ENCODE data around the gene RAMACL.
"Not testable (repeated sequence)": the region's sequence is repeated elsewhere in the genome, so short reads cannot be mapped to it uniquely, and the experiment has no call there.

The RAMACL gene

DNA sequence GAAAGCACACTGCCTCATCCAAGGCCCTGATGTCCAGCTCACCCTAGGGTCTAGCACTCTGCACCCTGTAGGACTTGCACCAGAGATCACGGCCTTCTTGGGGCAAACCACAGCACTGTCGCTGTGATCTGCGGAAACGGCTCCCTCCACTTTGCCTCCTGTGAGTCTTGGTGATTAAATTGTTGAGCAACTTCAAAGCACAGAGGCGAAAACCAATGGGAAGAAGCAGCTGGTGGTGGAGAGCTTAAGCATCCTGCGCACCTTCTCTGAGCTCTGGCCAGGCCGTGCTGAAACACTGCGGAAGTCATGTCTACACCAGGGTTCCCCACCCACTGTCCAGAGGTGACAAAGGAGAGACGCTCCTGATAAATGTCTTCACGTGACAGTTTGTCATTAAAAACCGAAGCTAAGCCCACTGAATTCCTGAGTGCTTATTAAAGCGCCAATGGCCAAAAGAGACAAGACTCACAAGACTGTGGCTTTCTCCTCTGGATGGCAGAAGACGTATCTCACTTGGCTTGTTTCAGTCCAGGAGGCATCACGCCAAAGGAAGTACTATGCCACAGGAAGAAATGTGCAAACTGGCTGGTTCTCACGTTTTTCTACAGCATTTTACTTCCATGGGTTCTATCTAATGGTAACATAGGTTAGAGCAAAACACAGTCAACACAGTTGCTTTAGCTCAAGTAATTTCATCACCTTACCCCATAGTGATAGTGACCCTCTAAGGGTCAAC is 3.1 kb downstream of the RAMACL start:
- H3K4me3 ChIP-seq (replicated peaks in 1 of 2; ENCODE audit: low read depth in 2 of 2, low read length in 2 of 2), result no peak overlapping the region
- no peak for DNase-seq (ENCODE audit: low read depth in 2 of 2)
- TF ChIP-seq, protein P1, sequence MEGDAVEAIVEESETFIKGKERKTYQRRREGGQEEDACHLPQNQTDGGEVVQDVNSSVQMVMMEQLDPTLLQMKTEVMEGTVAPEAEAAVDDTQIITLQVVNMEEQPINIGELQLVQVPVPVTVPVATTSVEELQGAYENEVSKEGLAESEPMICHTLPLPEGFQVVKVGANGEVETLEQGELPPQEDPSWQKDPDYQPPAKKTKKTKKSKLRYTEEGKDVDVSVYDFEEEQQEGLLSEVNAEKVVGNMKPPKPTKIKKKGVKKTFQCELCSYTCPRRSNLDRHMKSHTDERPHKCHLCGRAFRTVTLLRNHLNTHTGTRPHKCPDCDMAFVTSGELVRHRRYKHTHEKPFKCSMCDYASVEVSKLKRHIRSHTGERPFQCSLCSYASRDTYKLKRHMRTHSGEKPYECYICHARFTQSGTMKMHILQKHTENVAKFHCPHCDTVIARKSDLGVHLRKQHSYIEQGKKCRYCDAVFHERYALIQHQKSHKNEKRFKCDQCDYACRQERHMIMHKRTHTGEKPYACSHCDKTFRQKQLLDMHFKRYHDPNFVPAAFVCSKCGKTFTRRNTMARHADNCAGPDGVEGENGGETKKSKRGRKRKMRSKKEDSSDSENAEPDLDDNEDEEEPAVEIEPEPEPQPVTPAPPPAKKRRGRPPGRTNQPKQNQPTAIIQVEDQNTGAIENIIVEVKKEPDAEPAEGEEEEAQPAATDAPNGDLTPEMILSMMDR (IDR thresholded peaks at IDR 0.05; ENCODE audit: low read depth, low read length), result no peak

DNA sequence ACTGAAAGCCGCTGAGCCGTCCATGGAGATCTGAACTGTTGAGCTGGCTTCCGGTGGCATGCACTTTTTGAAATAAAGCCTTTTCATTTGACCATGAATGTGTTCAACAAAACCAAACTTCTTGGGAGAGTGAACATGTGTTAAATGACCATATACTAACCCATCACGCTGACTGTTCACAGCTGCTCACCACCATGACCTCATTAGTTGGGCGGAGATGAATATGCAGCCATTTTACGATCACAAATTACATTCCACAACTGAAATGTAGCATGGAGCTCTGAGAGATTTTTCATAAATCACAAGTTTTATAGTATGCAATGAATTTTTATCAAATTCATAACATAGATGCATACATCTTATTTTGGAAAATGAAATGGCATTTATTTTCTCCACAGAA is 4.2 kb downstream of the RAMACL start:
- no peak overlapping the region for H3K4me3 ChIP-seq (replicated peaks in 1 of 2; ENCODE audit: low read depth in 2 of 2, low read length in 2 of 2)
- no peak for DNase-seq (ENCODE audit: low read depth in 2 of 2)
- TF ChIP-seq, protein P1 (IDR thresholded peaks at IDR 0.05; ENCODE audit: low read depth, low read length), result no peak

DNA sequence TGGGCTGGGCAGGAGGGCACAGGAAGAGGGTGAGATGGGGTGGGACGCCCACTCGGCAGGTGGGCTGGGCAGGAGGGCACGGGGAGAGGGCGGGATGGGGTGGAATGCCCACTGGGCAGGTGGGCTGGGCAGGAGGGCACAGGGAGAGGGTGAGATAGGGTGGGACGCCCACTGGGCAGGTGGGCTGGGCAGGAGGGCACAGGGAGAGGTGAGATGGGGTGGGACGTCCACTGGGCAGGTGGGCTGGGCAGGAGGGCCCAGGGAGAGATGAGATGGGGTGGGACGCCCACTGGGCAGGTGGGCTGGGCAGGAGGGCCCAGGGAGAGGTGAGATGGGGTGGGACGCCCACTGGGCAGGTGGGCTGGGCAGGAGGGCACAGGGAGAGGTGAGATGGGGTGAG is 4.7 kb downstream of the RAMACL start:
- not testable (repeated sequence) for DNase-seq (ENCODE audit: low read depth in 2 of 2); H3K4me3 ChIP-seq (replicated peaks in 1 of 2; ENCODE audit: low read depth in 2 of 2, low read length in 2 of 2)

DNA sequence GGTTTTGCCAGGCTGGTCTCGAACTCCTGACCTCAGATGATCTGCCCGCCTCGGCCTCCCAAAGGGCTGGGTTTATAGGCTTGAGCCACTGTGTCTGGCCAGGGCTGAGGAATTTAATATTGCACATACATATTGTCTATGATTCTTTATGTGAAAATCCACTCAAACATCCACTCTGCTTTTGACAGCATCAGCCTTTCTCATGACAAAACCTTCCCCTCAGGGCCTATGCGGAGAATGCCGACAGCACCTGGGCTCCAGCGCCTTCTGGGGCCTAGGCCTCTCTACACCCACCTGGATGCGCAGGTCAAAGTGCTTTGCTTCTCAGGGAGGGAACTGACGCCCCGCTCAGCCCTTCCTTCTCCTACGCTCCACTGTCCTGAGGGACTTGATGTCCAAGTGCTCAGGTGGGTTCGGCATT is 5.4 kb downstream of the RAMACL start:
- TF ChIP-seq, protein P1 (IDR thresholded peaks at IDR 0.05; ENCODE audit: low read depth, low read length), result no peak
- DNase-seq (ENCODE audit: low read depth in 2 of 2), result no peak
- H3K4me3 ChIP-seq (replicated peaks in 1 of 2; ENCODE audit: low read depth in 2 of 2, low read length in 2 of 2), result no peak overlapping the region

DNA sequence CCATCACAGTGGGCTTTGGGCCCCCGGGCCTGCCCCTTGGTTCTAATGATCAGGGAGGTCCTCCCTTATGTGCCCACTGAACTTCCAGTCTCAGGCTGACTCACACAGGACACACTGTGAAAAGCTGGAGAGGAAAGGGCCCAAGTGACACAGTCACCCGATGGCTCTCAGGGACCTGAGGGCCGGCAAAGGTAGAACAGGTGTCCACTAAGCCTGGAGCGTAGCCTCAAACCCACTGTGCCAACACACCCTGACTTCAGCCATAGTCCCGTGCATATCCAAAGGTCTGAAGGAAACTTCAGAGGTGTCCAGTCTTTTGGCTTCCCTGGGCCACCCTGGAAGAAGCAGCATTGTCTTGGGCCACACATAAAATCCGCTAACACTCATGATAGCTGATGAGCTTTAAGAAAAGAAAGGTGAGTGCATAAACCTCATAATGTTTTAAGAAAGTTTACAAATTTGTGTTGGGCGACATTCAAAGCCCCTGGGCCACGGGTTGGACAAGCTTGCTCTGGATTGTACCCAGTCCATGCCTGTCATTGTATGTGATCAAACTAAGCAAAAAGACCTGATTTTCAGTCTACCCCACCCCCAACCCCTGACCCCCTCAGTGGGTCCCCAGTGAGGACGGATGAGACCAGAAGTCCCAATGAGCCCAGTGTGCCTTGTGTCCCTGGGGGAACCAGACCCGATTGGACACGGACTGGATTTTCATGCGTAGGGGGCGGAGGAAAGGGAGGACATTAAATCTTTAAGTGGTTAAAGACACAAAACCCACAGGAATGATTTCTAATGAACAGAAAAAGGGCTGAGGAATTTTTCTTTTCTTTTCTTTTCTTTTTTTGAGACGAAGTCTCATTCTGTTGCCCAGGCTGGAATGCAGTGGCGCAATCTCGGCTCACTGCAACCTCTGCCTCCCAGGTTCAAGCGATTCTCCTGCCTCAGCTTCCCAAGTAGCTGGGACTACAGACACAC is 6.1 kb downstream of the RAMACL start:
- no peak overlapping the region for H3K4me3 ChIP-seq (replicated peaks in 1 of 2; ENCODE audit: low read depth in 2 of 2, low read length in 2 of 2)
- TF ChIP-seq, protein P1 (IDR thresholded peaks at IDR 0.05; ENCODE audit: low read depth, low read length), result no peak
- no peak for DNase-seq (ENCODE audit: low read depth in 2 of 2)

DNA sequence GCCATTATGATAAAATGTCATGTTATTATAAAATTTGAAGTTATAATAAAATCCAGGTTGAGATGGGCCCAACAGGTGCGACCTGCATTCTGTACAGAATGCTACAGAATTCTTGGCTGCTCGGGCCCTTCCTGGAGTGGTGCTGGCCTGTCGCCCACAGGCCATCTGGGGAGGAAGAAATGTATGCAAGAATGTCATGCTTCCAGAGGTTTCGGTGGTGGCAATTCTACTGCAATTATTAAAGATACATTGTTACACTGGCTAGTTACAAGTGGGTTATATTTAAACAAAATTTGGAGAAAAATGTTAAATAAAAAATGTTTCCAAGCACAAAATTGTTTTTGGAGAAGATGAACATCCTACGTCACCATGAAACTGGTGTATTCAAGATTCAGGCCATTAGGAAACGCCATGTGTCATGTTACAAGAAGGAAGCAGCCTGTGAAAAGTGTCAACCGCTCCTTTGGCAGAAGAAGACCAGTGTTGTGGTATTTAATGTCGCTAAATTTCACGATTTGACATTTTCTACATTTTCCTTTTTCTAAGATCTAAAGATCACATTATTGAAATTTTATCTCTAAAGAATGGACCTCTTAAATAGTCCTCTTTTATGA is 7.1 kb downstream of the RAMACL start:
- no peak for DNase-seq (ENCODE audit: low read depth in 2 of 2)
- H3K4me3 ChIP-seq (replicated peaks in 1 of 2; ENCODE audit: low read depth in 2 of 2, low read length in 2 of 2), result no peak overlapping the region
- TF ChIP-seq, protein P1 (IDR thresholded peaks at IDR 0.05; ENCODE audit: low read depth, low read length), result no peak
